Calu3 (cell line): ENCODE measurements around the gene ZNF260. TPM values are rescaled to one million over a fixed set of nuclear protein-coding genes. Genes with fewer than 3 reads are reported as not detected.
A peak's percentile ranks its signal among the peaks of the same experiment; 100 is the strongest.

Experiments
- BruUV-seq: library from RNA; stranded (reverse); fragments of 400-500 nt; replicated peaks from 2 replicates; lab custom pipeline; 2021; lab: Mats Ljungman, UMichigan
- CTCF ChIA-PET: fragments of 300-600 bp; sonication (Branson Sonifier 250); formaldehyde crosslinking; loops from one replicate; lab custom pipeline; 2022; ENCODE audit warnings: antibody characterized with exemption; lab: Charles Lee
- DNase-seq: peaks from one replicate; pipeline ENCODE4 v3.0.0; 2022
- H3K27ac Mint-ChIP-seq: one replicate; pipeline ENCODE4 v1.8.0; 2022; ENCODE audit warnings: mixed read lengths; ENCODE audit not compliant: unreplicated experiment
- H3K27me3 Mint-ChIP-seq: one replicate; pipeline ENCODE4 v1.8.0; 2022; ENCODE audit warnings: mixed read lengths; ENCODE audit not compliant: unreplicated experiment
- H3K36me3 Mint-ChIP-seq: one replicate; pipeline ENCODE4 v1.8.0; 2022; ENCODE audit warnings: mild to moderate bottlenecking, moderate library complexity, mixed read lengths; ENCODE audit not compliant: insufficient read depth, unreplicated experiment
- H3K4me1 Mint-ChIP-seq: one replicate; pipeline ENCODE4 v1.8.0; 2022; ENCODE audit warnings: mild to moderate bottlenecking, low read depth, mixed read lengths; ENCODE audit not compliant: unreplicated experiment
- H3K4me3 Mint-ChIP-seq: one replicate; pipeline ENCODE4 v1.8.0; 2022; ENCODE audit warnings: mild to moderate bottlenecking, low read depth, moderate library complexity, mixed read lengths; ENCODE audit not compliant: unreplicated experiment
- H3K9me3 Mint-ChIP-seq: one replicate; pipeline ENCODE4 v1.8.0; 2022; ENCODE audit warnings: low read depth, mixed read lengths; ENCODE audit not compliant: unreplicated experiment
- intact Hi-C: fragments of 100-400 bp; cut with micrococcal nuclease; formaldehyde crosslinking; loops from one replicate; pipeline ENCODE4 v1.10.0; 2022; ENCODE audit not compliant: unreplicated experiment
- total RNA-seq: library from RNA; stranded (reverse); gene quantifications from 2 replicates; pipeline ENCODE4 v1.2.3, GENCODE V29; 2022
- TF ChIP-seq, protein P1 (sequence below): fragments of 200-600 bp; IDR thresholded peaks from one replicate; pipeline ENCODE4 v1.8.0; 2022; ENCODE audit warnings: antibody characterized with exemption; ENCODE audit not compliant: unreplicated experiment

The ZNF260 gene
- total RNA-seq, 1 experiment from 2014 or later = 17.8 TPM

DNA sequence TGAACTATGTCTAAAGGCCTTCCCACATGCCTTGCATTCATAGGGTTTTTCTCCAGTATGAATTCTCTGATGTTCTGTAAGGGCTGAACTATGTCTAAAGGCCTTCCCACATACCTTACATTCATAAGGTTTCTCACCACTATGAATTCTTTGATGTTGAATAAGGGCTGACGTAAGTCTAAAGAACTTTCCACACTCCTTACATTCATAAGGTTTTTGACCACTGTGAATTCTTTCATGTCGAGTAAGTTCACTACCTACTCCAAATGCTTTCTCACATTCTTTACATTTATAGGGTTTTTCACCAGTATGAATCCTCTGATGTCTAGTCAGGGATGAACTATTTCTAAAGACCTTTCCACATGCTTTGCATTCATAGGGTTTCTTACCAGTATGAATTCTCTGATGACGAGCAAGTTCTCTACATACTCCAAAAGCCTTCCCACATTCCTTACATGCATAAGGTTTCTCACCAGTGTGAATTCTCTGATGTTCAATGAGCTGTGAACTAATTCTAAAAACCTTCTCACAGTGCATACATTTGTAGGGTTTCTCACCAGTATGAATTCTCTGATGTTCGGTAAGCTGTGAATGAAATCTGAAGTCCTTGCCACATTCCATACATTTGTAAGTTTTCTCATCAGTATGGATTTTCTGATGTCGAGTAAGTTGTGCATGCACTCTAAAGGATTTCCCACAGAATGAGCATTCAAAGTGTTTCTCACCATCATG lies 19.1 kb upstream of the ZNF260 start:
- no peaks in the 10 kb centered on the region for H3K4me1 Mint-ChIP-seq
- H3K36me3 Mint-ChIP-seq = peaks cover 31% of the 10 kb centered on the region
- H3K9me3 Mint-ChIP-seq = peaks cover 31% of the 10 kb centered on the region
- H3K27me3 Mint-ChIP-seq = no peaks in the 10 kb centered on the region
- DNase-seq = no peak
- CTCF ChIA-PET = no interaction called here
- H3K4me3 Mint-ChIP-seq = no peak overlapping the region
- no peak overlapping the region for H3K27ac Mint-ChIP-seq
- BruUV-seq = no TSS peak
- TF ChIP-seq, protein P1, sequence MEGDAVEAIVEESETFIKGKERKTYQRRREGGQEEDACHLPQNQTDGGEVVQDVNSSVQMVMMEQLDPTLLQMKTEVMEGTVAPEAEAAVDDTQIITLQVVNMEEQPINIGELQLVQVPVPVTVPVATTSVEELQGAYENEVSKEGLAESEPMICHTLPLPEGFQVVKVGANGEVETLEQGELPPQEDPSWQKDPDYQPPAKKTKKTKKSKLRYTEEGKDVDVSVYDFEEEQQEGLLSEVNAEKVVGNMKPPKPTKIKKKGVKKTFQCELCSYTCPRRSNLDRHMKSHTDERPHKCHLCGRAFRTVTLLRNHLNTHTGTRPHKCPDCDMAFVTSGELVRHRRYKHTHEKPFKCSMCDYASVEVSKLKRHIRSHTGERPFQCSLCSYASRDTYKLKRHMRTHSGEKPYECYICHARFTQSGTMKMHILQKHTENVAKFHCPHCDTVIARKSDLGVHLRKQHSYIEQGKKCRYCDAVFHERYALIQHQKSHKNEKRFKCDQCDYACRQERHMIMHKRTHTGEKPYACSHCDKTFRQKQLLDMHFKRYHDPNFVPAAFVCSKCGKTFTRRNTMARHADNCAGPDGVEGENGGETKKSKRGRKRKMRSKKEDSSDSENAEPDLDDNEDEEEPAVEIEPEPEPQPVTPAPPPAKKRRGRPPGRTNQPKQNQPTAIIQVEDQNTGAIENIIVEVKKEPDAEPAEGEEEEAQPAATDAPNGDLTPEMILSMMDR = no peak
- intact Hi-C loops = no loop called here

DNA sequence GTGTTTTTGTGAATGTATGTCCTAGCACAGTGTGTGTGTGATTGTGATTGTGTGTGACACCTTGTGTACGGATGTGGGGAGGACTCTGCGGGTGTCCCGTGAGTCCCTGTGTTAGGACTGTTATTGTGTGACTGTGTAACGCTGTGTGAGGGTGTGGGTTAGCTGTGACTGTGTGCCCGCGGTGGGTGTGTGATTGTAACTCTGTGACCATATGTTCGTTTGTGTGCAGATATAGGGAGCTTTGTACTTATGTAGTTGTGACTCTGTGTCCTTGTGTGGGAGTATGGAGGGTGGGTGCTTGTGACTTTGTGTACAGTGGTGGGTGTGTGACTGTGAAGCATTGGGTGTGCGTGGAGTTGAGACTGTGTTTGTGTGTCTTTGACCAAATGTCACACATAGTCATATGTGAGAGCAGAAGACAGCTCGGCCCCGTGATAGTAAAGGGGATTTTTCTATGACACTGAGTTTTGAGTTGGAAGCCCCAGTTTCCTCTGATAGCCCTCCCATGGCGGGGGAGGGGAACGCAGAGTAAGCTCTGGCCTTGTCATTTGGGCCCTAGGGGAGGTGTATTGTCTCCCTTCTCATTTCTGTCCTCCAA lies 949 bp upstream of the ZNF260 start:
- Mint-ChIP-seq H3K4me1 (peaks cover 11% of the 10 kb centered on the region), H3K36me3 (peaks cover 28% of the 10 kb centered on the region), H3K4me3 (peak overlapping the region; percentile 100), H3K9me3 (peaks cover 7% of the 10 kb centered on the region), H3K27ac (peak overlapping the region; percentile 98), H3K27me3 (no peaks in the 10 kb centered on the region)
- no peak for DNase-seq
- TF ChIP-seq, protein P1 = no peak
- CTCF ChIA-PET = interaction anchor here (0.6 to 1.3 kb wide), 4 partner anchors 45 to 1207 kb away, joined by 3 to 5 read pairs (median 3); partner anchors contain the start of gene ZNF529
- TSS peak; percentile 76 for BruUV-seq
- intact Hi-C loops = loop anchor here (5.0 kb wide), 1 partner anchor 43 kb away; the partner anchor contains the start of gene ZNF529

DNA sequence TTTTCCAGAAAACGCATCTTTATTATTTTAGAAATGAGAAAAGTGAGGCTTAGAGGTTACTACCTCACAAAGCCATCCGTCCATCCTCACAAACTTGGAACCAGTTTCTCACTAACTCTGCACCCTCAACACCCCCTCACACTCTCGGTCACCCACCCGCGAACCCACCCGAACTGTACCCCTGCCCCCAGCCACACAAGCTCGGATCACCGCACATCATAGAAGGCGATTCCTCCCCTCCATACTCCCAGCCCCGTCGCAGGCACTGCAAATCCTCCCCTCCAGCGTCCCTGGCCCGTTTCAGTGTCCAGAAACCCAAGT lies 238 bp downstream of the ZNF260 start:
- CTCF ChIA-PET = interaction anchor here (0.6 to 1.3 kb wide), 2 partner anchors 46 to 400 kb away, joined by 3 read pairs; partner anchors contain the start of gene ZNF529
- no TSS peak for BruUV-seq
- H3K27me3 Mint-ChIP-seq = no peaks in the 10 kb centered on the region
- peaks cover 11% of the 10 kb centered on the region for H3K4me1 Mint-ChIP-seq
- DNase-seq = no peak
- peak overlapping the region; percentile 98 for H3K27ac Mint-ChIP-seq
- H3K9me3 Mint-ChIP-seq = peaks cover 10% of the 10 kb centered on the region
- peak overlapping the region; percentile 100 for H3K4me3 Mint-ChIP-seq
- TF ChIP-seq, protein P1 = no peak
- H3K36me3 Mint-ChIP-seq = peaks cover 28% of the 10 kb centered on the region
- intact Hi-C loops = loop anchor here (5.0 kb wide), 1 partner anchor 44 kb away; the partner anchor contains the start of gene ZNF529

DNA sequence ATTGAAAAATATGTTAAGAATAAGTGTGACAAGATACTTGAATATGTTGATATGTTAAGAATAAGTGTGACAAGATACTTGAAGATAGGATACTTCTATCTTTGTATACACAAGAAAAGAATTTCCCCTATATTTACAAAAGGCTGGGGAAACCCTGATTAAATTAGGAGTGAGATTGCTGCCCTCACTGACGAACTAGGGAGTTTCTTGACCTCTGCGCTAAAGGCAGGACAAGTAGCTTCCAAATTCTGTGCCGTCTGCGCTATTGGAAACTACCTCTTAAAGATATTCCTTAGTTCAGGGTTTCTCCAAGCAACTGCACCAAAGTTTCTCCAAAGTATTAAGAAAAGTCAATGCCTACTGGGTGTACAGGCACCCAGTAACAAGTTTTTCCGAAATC lies 730 bp downstream of the ZNF260 start:
- no peak for DNase-seq
- Mint-ChIP-seq H3K4me3 (peak overlapping the region; percentile 100), H3K4me1 (peaks cover 11% of the 10 kb centered on the region), H3K9me3 (peaks cover 10% of the 10 kb centered on the region), H3K27ac (peak overlapping the region; percentile 98), H3K27me3 (no peaks in the 10 kb centered on the region), H3K36me3 (peaks cover 28% of the 10 kb centered on the region)
- TF ChIP-seq, protein P1 = no peak
- intact Hi-C loops = loop anchor here (5.0 kb wide), 1 partner anchor 45 kb away; the partner anchor contains the start of gene ZNF529
- CTCF ChIA-PET = no interaction called here
- TSS peak; percentile 52 for BruUV-seq
